GM18499 (cell line): ENCODE data around the gene COL8A1.
"Not testable (repeated sequence)": the region's sequence is repeated elsewhere in the genome, so short reads cannot be mapped to it uniquely, and the experiment has no call there.

Source experiments
- ATAC-seq: cut with Tn5 transposase; IDR thresholded peaks from one replicate; pipeline ENCODE4 v1.9.1; 2021; ENCODE audit warnings: moderate number of reproducible peaks; ENCODE audit not compliant: insufficient read depth, unreplicated experiment

COL8A1 gene

GRCh38 chr3:99833617-99834205 lies 195.3 kb downstream of the COL8A1 start:
- ATAC-seq, result no peak

GRCh38 chr3:99834211-99834957 lies 196.0 kb downstream of the COL8A1 start:
- ATAC-seq, result no peak

GRCh38 chr3:99836681-99837080 lies 198.3 kb downstream of the COL8A1 start:
- ATAC-seq, result no peak

GRCh38 chr3:99837715-99838114 lies 199.3 kb downstream of the COL8A1 start:
- ATAC-seq, result no peak

- ATAC-seq, result no peak
These were observed 200.4 kb downstream of the COL8A1 start for GRCh38 chr3:99838755-99839154.

- no peak for ATAC-seq
These were observed 201.2 kb downstream of the COL8A1 start for GRCh38 chr3:99839613-99840012.

- ATAC-seq, result not testable (repeated sequence)
These were observed 203.6 kb downstream of the COL8A1 start for GRCh38 chr3:99841949-99842348.

GRCh38 chr3:99842826-99843589 lies 204.6 kb downstream of the COL8A1 start:
- ATAC-seq, result no peak

GRCh38 chr3:99843590-99844258 lies 205.3 kb downstream of the COL8A1 start:
- ATAC-seq, result no peak

GRCh38 chr3:99845331-99845730 lies 206.9 kb downstream of the COL8A1 start:
- no peak for ATAC-seq

- no peak for ATAC-seq
These were observed 207.6 kb downstream of the COL8A1 start for GRCh38 chr3:99845999-99846398.

GRCh38 chr3:99846477-99847160 lies 208.2 kb downstream of the COL8A1 start:
- ATAC-seq, result no peak

GRCh38 chr3:99848433-99848832 lies 210.0 kb downstream of the COL8A1 start:
- ATAC-seq, result no peak
